ENCODE results near the gene PRPSAP1.

The PRPSAP1 gene, protein sequence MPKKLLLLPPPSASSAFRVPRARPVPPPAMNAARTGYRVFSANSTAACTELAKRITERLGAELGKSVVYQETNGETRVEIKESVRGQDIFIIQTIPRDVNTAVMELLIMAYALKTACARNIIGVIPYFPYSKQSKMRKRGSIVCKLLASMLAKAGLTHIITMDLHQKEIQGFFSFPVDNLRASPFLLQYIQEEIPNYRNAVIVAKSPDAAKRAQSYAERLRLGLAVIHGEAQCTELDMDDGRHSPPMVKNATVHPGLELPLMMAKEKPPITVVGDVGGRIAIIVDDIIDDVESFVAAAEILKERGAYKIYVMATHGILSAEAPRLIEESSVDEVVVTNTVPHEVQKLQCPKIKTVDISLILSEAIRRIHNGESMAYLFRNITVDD

GRCh38 chr17:76353599-76354316, at the start of gene PRPSAP1:
PRPSAP1 (minus strand) TSS chr17:76353916; CDS start chr17:76353703, 213 bp downstream.
- peak; percentile 66 to 72 for DNase-seq (ENCODE audit: low read depth in 2 of 2)

DNA sequence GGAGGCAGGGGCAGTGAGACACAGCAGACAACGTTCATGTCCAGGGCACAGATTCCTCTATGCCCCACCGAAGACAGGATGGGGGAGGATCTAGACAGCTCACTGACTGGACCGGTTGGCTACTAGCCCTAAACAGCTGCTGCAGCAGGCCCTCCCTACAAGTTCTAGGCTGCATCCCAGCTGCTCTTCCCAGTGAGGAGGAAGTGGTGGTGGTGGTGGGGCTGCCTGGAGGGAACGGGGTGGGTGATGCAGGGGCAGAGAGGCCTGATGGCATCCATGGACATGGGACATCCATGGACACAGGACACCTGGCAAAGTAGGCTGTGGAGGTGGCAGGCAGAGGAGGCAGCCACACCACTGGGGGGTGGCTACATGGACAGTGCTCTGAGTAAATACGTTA, 49.0 kb upstream of the PRPSAP1 start:
- DNase-seq (ENCODE audit: low read depth in 2 of 2): no peak

DNA sequence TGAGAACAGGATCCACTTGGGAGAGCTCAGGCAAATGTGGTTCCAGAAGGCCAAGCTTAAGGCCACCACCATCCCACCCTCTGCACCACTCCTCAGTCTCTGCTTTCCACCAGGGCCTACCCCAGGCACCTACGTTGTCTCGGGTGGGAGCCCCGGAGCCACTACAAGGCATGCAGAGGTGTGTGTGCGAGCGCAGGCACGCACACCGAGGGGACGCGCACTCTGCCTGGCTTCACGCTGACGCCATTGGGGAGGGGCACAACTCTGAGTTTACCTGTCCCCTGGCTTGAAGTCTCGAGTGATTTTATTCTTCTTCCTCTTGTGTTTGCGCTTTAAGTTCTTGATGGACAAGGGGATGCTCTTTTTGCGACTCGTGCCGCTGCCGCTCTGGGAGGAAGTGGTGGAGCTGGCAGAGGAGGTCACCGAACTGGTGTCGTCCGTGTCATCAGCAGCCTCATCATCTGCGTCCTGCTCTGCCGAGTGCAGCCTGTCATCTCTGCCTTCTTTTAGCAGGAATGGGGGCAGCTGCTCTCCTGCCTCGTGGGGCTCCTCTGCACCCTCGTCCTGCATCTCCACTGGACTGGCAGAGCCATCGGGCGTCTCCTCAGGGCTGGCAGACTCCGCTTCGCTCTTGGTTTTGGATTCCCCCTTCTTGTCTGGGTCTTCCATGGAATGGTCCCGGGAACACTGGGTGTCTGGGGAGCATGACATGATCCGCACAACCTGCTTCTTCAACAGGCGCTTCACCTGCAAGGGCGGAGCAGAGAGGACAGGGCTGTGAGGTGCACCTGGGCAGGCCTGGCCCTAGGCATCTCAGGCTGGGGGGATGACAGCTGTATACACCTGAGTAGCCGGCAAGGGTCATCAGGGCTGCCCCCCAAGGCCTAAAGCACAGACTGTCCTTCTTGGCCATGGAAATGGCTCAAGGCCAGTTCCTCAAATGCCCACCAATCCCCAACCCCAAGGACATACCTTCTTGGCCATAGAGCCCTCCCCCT, 45.8 kb upstream of the PRPSAP1 start:
- DNase-seq (ENCODE audit: low read depth in 2 of 2): no peak

- DNase-seq (ENCODE audit: low read depth in 2 of 2): no peak
Measured at GRCh38 chr17:76398523-76399174, 44.9 kb upstream of the PRPSAP1 start.

GRCh38 chr17:76397687-76398522, 44.2 kb upstream of the PRPSAP1 start:
- peak; percentile 84 to 86 for DNase-seq (ENCODE audit: low read depth in 2 of 2)

DNA sequence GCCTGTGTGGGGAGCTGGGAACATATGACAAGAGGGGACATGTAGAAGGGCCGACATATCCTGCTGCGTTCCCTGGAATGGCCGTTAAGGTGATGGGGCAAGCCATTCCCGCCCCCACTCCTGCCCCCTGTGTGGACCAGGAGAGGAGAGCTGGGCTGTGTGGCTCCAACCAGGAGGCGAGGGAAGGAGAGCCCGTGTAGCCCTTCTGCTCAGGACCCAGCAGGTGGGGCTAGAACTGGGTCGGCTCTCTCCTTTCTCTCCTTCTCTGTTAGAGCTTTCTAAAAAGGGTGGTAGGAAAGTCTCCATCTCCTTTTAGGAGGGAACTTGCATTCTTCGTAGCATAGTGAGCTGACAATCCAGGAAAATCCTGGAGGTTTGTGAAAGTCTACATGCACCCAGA, 43.5 kb upstream of the PRPSAP1 start:
- DNase-seq (ENCODE audit: low read depth in 2 of 2): no peak

DNA sequence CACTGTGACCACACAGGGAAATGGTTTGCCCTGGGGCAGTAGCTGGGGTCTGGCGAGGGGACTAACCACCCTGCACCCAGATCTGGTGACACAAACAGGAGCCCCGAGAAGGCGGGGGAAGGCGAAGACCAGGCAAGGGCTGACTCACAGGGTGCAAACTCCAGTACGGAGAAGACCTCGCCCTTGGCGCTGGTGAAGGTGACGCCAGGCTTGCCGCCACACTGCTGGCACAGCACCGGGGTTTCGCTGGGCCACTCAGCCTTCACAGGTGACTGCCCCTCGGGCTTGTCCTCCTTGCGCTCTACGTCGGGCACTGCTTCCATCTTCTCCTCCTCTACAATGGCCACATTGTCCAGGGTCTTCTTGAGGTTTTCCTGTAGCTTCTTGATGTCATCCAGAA, 42.3 kb upstream of the PRPSAP1 start:
- DNase-seq (ENCODE audit: low read depth in 2 of 2): no peak

DNA sequence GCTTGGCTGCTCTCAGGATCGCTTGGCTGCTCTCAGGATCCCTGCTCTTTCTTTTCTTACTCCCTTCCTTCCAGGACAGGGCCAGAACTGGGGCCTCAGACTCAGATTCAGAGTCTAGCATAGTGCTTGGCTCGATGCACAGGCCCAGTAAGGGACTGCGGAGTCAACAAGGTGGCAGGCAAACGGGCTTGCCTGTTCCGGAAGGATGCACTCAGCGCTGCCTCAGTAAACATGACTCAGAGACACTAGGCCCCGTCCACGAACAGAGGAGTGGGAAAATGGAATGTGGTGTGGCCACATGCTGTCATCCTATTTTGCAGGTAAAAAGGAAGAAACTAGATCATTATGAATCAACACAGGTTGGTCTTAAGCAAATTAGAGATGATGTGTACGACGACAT, 40.5 kb upstream of the PRPSAP1 start:
- no peak for DNase-seq (ENCODE audit: low read depth in 2 of 2)

DNA sequence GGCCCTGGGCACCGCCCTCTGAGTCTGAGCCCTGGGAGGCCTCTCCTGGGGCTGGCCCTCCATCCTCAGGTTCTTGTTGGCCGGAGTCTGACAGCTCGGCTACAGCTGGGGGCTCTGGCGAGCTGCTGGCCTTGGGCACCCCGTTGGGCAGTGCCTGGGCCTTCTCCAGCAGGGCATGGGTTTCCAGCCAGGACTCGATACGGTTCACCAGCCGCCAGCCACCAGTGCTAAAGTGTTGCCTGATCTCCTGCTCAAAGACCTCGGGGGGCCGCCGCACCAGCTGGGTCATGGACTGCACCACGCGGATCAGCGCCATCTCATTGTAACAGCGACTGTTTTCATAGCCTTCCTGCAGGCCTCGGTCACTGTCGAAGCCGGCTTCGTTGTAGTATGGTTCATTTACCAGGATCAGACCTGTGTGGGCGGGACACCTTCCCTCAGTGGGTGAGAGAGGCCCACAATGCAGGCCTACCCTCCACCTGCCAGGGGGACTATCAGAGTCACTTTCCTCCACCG, 37.5 kb upstream of the PRPSAP1 start:
- DNase-seq (ENCODE audit: low read depth in 2 of 2): no peak

DNA sequence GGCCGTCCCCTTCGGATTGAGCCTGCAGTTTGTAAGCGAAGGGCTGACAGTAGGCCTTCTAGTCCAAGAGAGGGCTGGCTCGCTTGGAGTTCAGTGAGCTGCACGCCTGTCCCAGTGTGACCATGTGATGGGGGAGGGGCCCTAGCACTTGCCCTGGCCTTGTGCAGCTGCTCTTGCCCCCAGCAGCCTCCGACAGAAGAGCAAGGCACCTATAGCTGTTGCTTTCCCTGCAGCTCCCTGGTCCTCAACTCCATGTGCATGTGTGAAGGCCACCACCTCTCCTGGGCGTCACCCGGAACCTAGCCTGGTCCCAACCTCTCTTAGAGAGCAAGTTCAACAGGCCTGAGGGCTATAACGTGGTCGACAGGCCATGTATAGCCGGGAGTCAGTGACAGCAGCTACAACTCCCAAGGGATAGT, 36.3 kb upstream of the PRPSAP1 start:
- DNase-seq (ENCODE audit: low read depth in 2 of 2): no peak

DNA sequence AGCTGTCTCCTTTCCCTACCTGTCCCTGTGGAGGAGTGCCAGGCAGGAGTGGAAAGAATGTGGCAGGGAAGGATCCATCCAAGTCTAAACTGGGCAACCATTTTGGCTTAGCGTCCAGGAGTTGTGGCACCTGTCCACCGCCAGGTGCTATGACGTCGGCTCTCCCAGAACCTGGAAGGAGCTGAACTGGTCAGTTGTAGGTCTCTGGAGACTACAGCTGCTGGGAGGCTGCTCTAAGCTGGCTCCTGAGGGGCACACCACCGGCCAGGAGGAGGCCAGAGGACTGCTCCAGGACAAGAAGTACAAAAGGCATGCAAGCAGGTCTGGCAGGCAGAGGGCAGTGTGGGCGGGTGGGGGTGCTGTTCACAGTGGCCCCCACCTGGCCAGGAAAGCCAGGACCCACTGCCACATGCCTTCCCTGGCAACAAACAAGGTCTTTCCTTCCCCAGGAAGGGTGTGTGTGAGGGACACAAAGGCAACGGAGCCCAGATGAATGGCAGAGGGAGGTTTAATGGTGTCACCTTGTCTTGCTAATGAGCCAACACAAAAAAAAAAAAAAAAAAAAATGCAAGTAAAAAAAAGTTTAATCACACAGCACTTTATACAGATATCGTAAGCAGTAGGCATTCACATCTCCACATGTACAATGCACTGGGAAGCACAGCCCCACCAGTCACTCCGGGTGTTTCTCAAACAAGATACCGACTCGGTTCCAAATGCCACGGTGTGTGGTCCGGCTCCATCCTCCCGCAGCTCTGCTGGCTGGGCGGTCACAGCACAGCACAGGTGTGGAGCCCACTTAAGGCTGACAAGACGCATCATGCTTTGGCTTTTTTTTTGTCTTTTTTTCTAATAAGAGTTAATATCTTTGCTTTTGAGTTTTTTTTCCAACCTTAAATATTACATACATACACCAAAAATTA, 35.5 kb upstream of the PRPSAP1 start:
- DNase-seq (ENCODE audit: low read depth in 2 of 2): no peak

GRCh38 chr17:76386966-76387765, 33.5 kb upstream of the PRPSAP1 start:
- DNase-seq (ENCODE audit: low read depth in 2 of 2): no peak

GRCh38 chr17:76385892-76386786, 32.4 kb upstream of the PRPSAP1 start:
- peak; percentile 78 to 82 for DNase-seq (ENCODE audit: low read depth in 2 of 2)

DNA sequence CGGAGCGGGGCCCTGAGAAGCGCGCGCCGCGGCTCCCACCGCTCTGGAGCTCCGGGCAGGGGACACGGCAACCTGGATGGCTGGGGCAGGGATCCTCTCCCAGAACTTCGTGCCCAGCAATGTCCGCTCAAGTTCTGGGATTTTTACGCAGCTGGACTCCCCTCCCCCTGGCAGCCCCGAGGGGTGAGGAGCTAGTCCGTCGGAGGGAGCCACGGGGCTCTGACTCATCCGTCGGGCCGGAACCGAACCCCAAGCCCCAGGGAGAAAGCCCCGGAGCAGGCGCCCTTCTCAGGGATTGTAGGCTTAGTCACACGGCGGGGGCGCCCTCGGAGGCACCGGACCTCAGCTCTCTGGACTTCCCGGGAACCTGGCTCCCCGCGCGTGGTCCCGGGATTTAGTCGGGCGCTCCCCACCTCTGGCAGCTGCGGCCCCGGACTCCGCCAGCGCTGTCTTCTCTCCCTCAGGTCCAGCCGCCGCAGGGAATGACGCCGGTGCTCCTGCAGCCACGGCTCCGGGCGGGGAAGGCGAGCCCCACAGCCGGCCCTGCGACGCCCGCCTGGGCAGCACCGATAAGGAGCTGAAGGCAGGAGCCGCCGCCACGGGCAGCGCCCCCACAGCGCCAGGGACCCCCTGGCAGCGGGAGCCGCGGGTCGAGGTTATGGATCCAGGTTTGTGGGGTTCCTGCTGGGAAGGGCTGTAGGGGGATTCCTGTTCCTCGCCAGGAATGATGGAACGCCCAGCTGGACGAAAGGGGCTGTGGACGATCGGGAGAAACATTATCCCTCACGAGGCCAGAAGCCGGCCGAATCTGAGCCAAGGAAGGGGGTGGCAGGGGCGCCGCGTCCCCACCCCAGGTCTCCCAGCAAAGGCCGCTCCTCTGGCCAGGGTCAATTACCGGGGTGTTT, 31.5 kb upstream of the PRPSAP1 start:
- peak; percentile 30 to 41 for DNase-seq (ENCODE audit: low read depth in 2 of 2)

GRCh38 chr17:76384222-76384986, 30.7 kb upstream of the PRPSAP1 start, which contains the start of gene SPHK1:
SPHK1 (plus strand) TSS chr17:76384609; CDS start chr17:76385645, 1,036 bp downstream.
- peak; percentile 48 to 74 for DNase-seq (ENCODE audit: low read depth in 2 of 2)
